Right lobe of liver (tissue), 6 donors: Measurements from ENCODE around the gene THUMPD2. TPM values are rescaled to one million over a fixed set of nuclear protein-coding genes. Genes with fewer than 3 reads are reported as not detected.

ENCODE experiments used
- ATAC-seq, 4 donors: fragments of 200-7000 bp; cut with Tn5 transposase; one replicate each; pipeline ENCODE4 v1.9.1; 2020; ENCODE audit warnings: mild to moderate bottlenecking in 4 of 4, moderate library complexity in 4 of 4
- DNase-seq, 3 donors: peaks; one replicate each; pipeline ENCODE4 v3.0.0-alpha.2; 2020
- H3K27ac ChIP-seq, 3 donors: fragments of 200-600 bp; one replicate each; pipeline ENCODE4 v1.8.0; 2022
- H3K27me3 ChIP-seq, 2 donors: fragments of 200-600 bp; one replicate each; pipeline ENCODE4 v1.8.0; 2022
- H3K36me3 ChIP-seq, 4 donors: fragments of 200-600 bp; sonication (generic) in 1 of 4; one replicate each; pipeline versions ENCODE4 v1.5.1 to v1.8.0; 2017 to 2022; ENCODE audit warnings: control low read depth in 1 of 4
- H3K4me1 ChIP-seq, 4 donors: fragments of 200-600 bp; sonication (generic) in 1 of 4; one replicate each; pipeline versions ENCODE4 v1.5.1 to v1.8.0; 2017 to 2022; ENCODE audit warnings: control low read depth in 1 of 4
- H3K4me3 ChIP-seq, 3 donors: fragments of 200-600 bp; one replicate each; pipeline ENCODE4 v1.8.0; 2022
- H3K9me3 ChIP-seq, 4 donors: fragments of 200-600 bp; sonication (generic) in 1 of 4; one replicate each; pipeline versions ENCODE4 v1.5.1 to v1.8.0; 2017 to 2022; ENCODE audit warnings: control low read depth in 1 of 4
- CTCF ChIP-seq, 4 donors: fragments of 200-600 bp in 3 of 4; fragments of 450-650 bp in 1 of 4; IDR thresholded peaks; one replicate each; pipeline versions ENCODE4 v1.5.1 to v1.8.0; 2016 to 2022; ENCODE audit warnings: antibody characterized with exemption in 4 of 4, mild to moderate bottlenecking in 2 of 4
- POLR2A ChIP-seq: fragments of 450-650 bp; IDR thresholded peaks from one replicate; pipeline ENCODE4 v1.6.1; 2017; ENCODE audit warnings: antibody characterized with exemption, mild to moderate bottlenecking
- WGBS: methylation state at CpG from one replicate; pipeline ENCODE4 v1.1.6; 2018; ENCODE audit warnings: low coverage, low lambda C conversion rate; ENCODE audit not compliant: insufficient coverage; ENCODE audit errors: missing lambda C conversion rate; 5-methylcytosine and 5-hydroxymethylcytosine counted together
- intact Hi-C, 2 donors: fragments of 100-400 bp; cut with DNase I; formaldehyde crosslinking; loops; one replicate each; pipeline versions ENCODE4 v1.11.2 to v1.14.1; 2022
- total RNA-seq, 6 experiments: library from RNA; depleted of rRNA in 2 of 6; stranded (reverse); fragments of >200 nt in 2 of 6; fragmentation: NEBNext Ultra II Directional in 3 of 6; extraction: Animal tissue kit (Norgen Biotek cat#: 25700) in 3 of 6; gene quantifications; one replicate each; pipeline versions ENCODE4 v1.1.0 to v1.2.4, GENCODE V29; 2016 to 2023
- donor health status: DM: no; HTN: yes; CAD: no.
- donor health status: DM: no; HTN: no; CAD: no.
- donor health status: DM: no; HTN: no; CAD: no.
- donor health status: DM: no; HTN: yes; CAD: no.
- donor health status: DM: no; HTN: yes; CAD: no.

The THUMPD2 gene
- total RNA-seq, 6 experiments from 2014 or later: 1.6 to 4.3 (median 3.4) TPM

DNA sequence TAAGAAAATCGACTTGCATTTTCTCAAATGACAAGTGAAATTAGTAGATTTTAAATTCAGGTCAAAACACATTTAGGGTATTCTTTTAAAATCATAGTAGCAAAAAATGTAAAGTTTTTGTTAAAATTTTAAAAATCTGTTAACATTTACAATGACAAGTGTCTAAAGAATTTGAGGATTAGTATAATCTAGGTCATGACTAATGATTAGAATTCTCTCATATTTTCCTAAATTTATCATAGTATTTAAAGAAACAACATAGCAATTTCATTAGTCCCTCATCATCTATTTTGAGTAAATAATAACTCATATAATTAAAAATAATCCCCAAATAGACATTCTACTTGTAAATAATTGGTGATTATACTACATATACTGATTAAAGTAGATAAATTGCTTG, 23.6 kb downstream of the THUMPD2 start:
- DNase-seq (no peak), ATAC-seq (no peak)
- 73% methylated on average over 1 of the region's 1 CpG for WGBS
- TF ChIP-seq CTCF (IDR thresholded peaks at IDR 0.05): no peak
- TF ChIP-seq POLR2A: no peak
- no peaks in the 10 kb centered on the region for H3K9me3 ChIP-seq
- no peaks in the 10 kb centered on the region for H3K4me1 ChIP-seq
- H3K4me3 ChIP-seq: no peak overlapping the region
- H3K27me3 ChIP-seq: no peaks in the 10 kb centered on the region
- H3K27ac ChIP-seq: no peak overlapping the region
- intact Hi-C loops: no loop called here
- H3K36me3 ChIP-seq: peaks cover 0 to 56% (median 20%) of the 10 kb centered on the region in 4 donors

GRCh38 chr2:39743269-39743776, 35.7 kb downstream of the THUMPD2 start:
- no peak overlapping the region for H3K4me3 ChIP-seq
- H3K4me1 ChIP-seq: no peaks in the 10 kb centered on the region
- intact Hi-C loops: no loop called here
- H3K27me3 ChIP-seq: no peaks in the 10 kb centered on the region
- WGBS: no CpG with 5 or more reads among the region's 1 CpG
- TF ChIP-seq POLR2A (no peak), CTCF (IDR thresholded peaks at IDR 0.05) (no peak)
- DNase-seq (no peak), ATAC-seq (no peak)
- H3K9me3 ChIP-seq: no peaks in the 10 kb centered on the region
- no peak overlapping the region for H3K27ac ChIP-seq
- H3K36me3 ChIP-seq: peaks cover 0 to 3% (median 0%) of the 10 kb centered on the region in 4 donors

DNA sequence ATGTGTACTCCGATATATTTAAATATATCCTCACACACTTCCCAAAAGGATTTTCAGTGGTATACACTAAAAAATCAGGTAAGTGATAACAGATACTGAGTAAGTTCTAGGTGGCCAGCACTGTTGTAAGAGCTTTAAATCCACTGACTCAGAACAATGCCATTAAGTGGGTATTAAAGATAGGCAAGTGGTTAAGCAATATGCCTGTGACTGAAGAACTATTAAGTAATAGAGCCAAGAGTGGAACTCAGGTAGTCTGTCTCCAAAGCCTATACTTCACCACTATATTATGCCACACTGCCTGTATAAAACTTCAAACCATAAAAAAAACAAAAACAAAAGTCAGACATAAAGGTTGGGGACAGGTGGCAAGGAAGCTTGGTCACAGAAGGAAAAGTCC, 37.2 kb downstream of the THUMPD2 start:
- DNase-seq (no peak), ATAC-seq (no peak)
- H3K36me3 ChIP-seq: peaks cover 0 to 3% (median 0%) of the 10 kb centered on the region in 4 donors
- TF ChIP-seq CTCF (IDR thresholded peaks at IDR 0.05) (no peak), POLR2A (no peak)
- intact Hi-C loops: no loop called here
- H3K27me3 ChIP-seq: no peaks in the 10 kb centered on the region
- WGBS: 95% methylated on average over 1 of the region's 1 CpG
- H3K27ac ChIP-seq: no peak overlapping the region
- H3K4me3 ChIP-seq: no peak overlapping the region
- no peaks in the 10 kb centered on the region for H3K4me1 ChIP-seq
- no peaks in the 10 kb centered on the region for H3K9me3 ChIP-seq

- intact Hi-C loops: no loop called here
- H3K27ac ChIP-seq: no peak overlapping the region
- DNase-seq (no peak), ATAC-seq (no peak)
- no peaks in the 10 kb centered on the region for H3K4me1 ChIP-seq
- no peaks in the 10 kb centered on the region for H3K9me3 ChIP-seq
- H3K36me3 ChIP-seq: peaks cover 0 to 7% (median 2%) of the 10 kb centered on the region in 4 donors
- 67% methylated on average over 5 of the region's 5 CpGs for WGBS
- TF ChIP-seq POLR2A: no peak
- no peak overlapping the region for H3K4me3 ChIP-seq
- H3K27me3 ChIP-seq: no peaks in the 10 kb centered on the region
These were observed 39.7 kb downstream of the THUMPD2 start for GRCh38 chr2:39739386-39739785.

GRCh38 chr2:39738936-39739335, 40.1 kb downstream of the THUMPD2 start:
- 85% methylated on average over 2 of the region's 2 CpGs for WGBS
- intact Hi-C loops: no loop called here
- TF ChIP-seq POLR2A: no peak
- no peak for TF ChIP-seq CTCF (IDR thresholded peaks at IDR 0.05)
- no peak for ATAC-seq
- no peaks in the 10 kb centered on the region for H3K9me3 ChIP-seq
- H3K27ac ChIP-seq: no peak overlapping the region
- no peak overlapping the region for H3K4me3 ChIP-seq
- no peaks in the 10 kb centered on the region for H3K4me1 ChIP-seq
- H3K27me3 ChIP-seq: no peaks in the 10 kb centered on the region
- DNase-seq: no peak
- H3K36me3 ChIP-seq: peaks cover 0 to 7% (median 2%) of the 10 kb centered on the region in 4 donors
